ENCODE results near the gene BPIFB6. TPM values are rescaled to one million over a fixed set of nuclear protein-coding genes. Genes with fewer than 3 reads are reported as not detected.
A peak's percentile ranks its signal among the peaks of the same experiment; 100 is the strongest.

BPIFB6 gene
- total RNA-seq, 6 donors from 2014 or later: not detected

GRCh38 chr20:33019465-33020277, 11.8 kb upstream of the BPIFB6 start:
- TF ChIP-seq EP300 (IDR thresholded peaks at IDR 0.05): no peak
- no peak for TF ChIP-seq POLR2AphosphoS5 (IDR thresholded peaks at IDR 0.05)
- no peak for TF ChIP-seq CTCF (IDR thresholded peaks at IDR 0.05)
- no peak for TF ChIP-seq POLR2A (IDR thresholded peaks at IDR 0.05)
- Histone ChIP-seq H3K4me1 (no peaks in the 10 kb centered on the region), H3K27ac (no peak overlapping the region), H3K4me3 (no peak overlapping the region), H3K9me3 (no peaks in the 10 kb centered on the region), H3K36me3 (no peaks in the 10 kb centered on the region), H3K27me3 (no peaks in the 10 kb centered on the region)
- peak in 1 of 2 donors; percentile 67 for DNase-seq
- no peak for ATAC-seq (ENCODE audit: low FRiP score in 2 of 2)
- WGBS, 2 donors: 88% methylated on average over 21 of the region's 23 CpGs

- ATAC-seq (ENCODE audit: low FRiP score in 2 of 2) (no peak), DNase-seq (no peak)
- Histone ChIP-seq H3K9me3 (no peaks in the 10 kb centered on the region), H3K27ac (no peak overlapping the region), H3K27me3 (no peaks in the 10 kb centered on the region), H3K4me3 (no peak overlapping the region), H3K4me1 (no peaks in the 10 kb centered on the region), H3K36me3 (no peaks in the 10 kb centered on the region)
- TF ChIP-seq EP300 (IDR thresholded peaks at IDR 0.05) (no peak), CTCF (IDR thresholded peaks at IDR 0.05) (no peak), POLR2AphosphoS5 (IDR thresholded peaks at IDR 0.05) (no peak), POLR2A (IDR thresholded peaks at IDR 0.05) (no peak)
- 83 to 88% methylated on average over 2 to 17 of the region's 18 CpGs for WGBS, 2 donors
Measured at GRCh38 chr20:33020278-33021161, 10.9 kb upstream of the BPIFB6 start.

GRCh38 chr20:33021879-33022278, 9.6 kb upstream of the BPIFB6 start:
- H3K4me3 ChIP-seq: no peak overlapping the region
- H3K9me3 ChIP-seq: no peaks in the 10 kb centered on the region
- TF ChIP-seq CTCF (IDR thresholded peaks at IDR 0.05) (no peak), EP300 (IDR thresholded peaks at IDR 0.05) (no peak), POLR2A (IDR thresholded peaks at IDR 0.05) (no peak), POLR2AphosphoS5 (IDR thresholded peaks at IDR 0.05) (no peak)
- no peaks in the 10 kb centered on the region for H3K36me3 ChIP-seq
- WGBS, 2 donors: 78 to 86% methylated on average over 3 of the region's 3 CpGs
- no peak for DNase-seq
- no peaks in the 10 kb centered on the region for H3K27me3 ChIP-seq
- ATAC-seq (ENCODE audit: low FRiP score in 2 of 2): no peak
- no peaks in the 10 kb centered on the region for H3K4me1 ChIP-seq
- H3K27ac ChIP-seq: no peak overlapping the region

- Histone ChIP-seq H3K27me3 (no peaks in the 10 kb centered on the region), H3K36me3 (no peaks in the 10 kb centered on the region), H3K4me1 (no peaks in the 10 kb centered on the region), H3K4me3 (no peak overlapping the region), H3K27ac (no peak overlapping the region), H3K9me3 (no peaks in the 10 kb centered on the region)
- 48 to 93% methylated on average over 2 to 4 of the region's 4 CpGs for WGBS, 2 donors
- ATAC-seq (ENCODE audit: low FRiP score in 2 of 2) (no peak), DNase-seq (no peak)
- TF ChIP-seq POLR2AphosphoS5 (IDR thresholded peaks at IDR 0.05) (no peak), EP300 (IDR thresholded peaks at IDR 0.05) (no peak), POLR2A (IDR thresholded peaks at IDR 0.05) (no peak), CTCF (IDR thresholded peaks at IDR 0.05) (no peak)
Measured at GRCh38 chr20:33022289-33022688, 9.2 kb upstream of the BPIFB6 start.
